Body of pancreas (tissue), 4 donors: ENCODE results near the gene TSHZ3. TPM values are rescaled to one million over a fixed set of nuclear protein-coding genes. Genes with fewer than 3 reads are reported as not detected.

Experiments used
- ATAC-seq: fragments of 150-250 bp; one replicate; pipeline ENCODE4 v1.9.1; 2016
- DNase-seq, 4 donors: peaks; one replicate each; pipeline ENCODE4 v3.0.0-alpha.2; 2019
- H3K27ac ChIP-seq, 4 donors: fragments of 200-600 bp; sonication (generic); 1 replicate in 3 of 4; 2 replicates in 1 of 4; pipeline versions ENCODE4 v1.5.1 to v1.6.1; 2016 to 2019; ENCODE audit warnings: mild to moderate bottlenecking in 1 of 4, mixed read lengths in 1 of 4, moderate library complexity in 1 of 4
- H3K27me3 ChIP-seq, 2 donors: fragments of 200-600 bp; sonication (generic); one replicate each; pipeline ENCODE4 v1.6.0; 2016; ENCODE audit warnings: mild to moderate bottlenecking in 1 of 2
- H3K36me3 ChIP-seq, 2 donors: fragments of 200-600 bp; sonication (generic); replicated peaks in 1 of 2; 2 replicates each; pipeline ENCODE4 v1.5.1; 2016; ENCODE audit warnings: low read depth in 2 of 2; ENCODE audit not compliant: insufficient read depth in 1 of 2
- H3K4me1 ChIP-seq: fragments of 200-600 bp; sonication (generic); one replicate; pipeline ENCODE4 v1.6.0; 2016
- H3K4me3 ChIP-seq, 2 donors: fragments of 200-600 bp; sonication (generic); 1 replicate in 1 of 2; 2 replicates in 1 of 2; pipeline ENCODE4 v1.5.1; 2016 to 2019
- H3K9me3 ChIP-seq, 3 donors: fragments of 200-600 bp; sonication (generic); 1 replicate in 2 of 3; 2 replicates in 1 of 3; pipeline ENCODE4 v1.5.1; 2016
- POLR2A ChIP-seq, 3 donors: fragments of 450-650 bp; IDR thresholded peaks; one replicate each; pipeline ENCODE4 v1.6.1; 2016; ENCODE audit warnings: antibody characterized with exemption in 3 of 3, mild to moderate bottlenecking in 2 of 3
- WGBS, 2 donors: methylation state at CpG; one replicate each; pipeline ENCODE4 v1.1.5; 2017; 5-methylcytosine and 5-hydroxymethylcytosine counted together
- intact Hi-C: fragments of 100-400 bp; cut with DNase I; formaldehyde crosslinking; loops from one replicate; pipeline ENCODE4 v1.15.1; 2023
- total RNA-seq, 2 donors: library from RNA; depleted of rRNA; stranded (reverse); fragments of >200 nt; gene quantifications; one replicate each; pipeline ENCODE4 v1.1.0, GENCODE V29; 2016
- TF ChIP-seq, protein P1 (sequence below), 7 experiments: fragments of 450-650 bp in 4 of 7; fragments of 200-600 bp in 3 of 7; sonication (generic) in 3 of 7; IDR thresholded peaks; one replicate each; pipeline ENCODE4 v1.5.1; 2016 to 2019; ENCODE audit warnings: antibody characterized with exemption in 7 of 7

The TSHZ3 gene
- total RNA-seq, 2 donors from 2014 or later, result 1.3 to 3.0 TPM

DNA sequence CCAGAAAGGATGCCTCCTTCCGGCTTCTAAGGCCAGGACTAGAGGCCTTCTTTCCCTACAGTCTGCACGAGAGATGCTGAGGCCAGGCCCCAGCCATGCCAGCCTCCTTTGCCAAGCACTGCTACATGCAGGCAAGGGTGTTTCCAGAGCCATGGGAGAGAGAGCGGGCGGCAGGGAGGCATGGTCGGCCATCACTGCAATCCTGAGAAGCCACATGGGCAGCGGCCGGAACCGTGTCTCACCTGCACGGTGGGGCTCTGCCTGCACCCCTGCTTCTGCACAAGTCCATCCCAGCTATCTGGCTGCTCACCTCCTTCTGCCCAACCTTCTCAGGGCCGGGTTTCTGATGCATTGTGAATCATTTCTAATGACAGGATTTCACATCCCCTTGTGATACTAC is 35.1 kb downstream of the TSHZ3 start:
- H3K36me3 ChIP-seq, result no peaks in the 10 kb centered on the region
- peaks cover 4% of the 10 kb centered on the region for H3K4me1 ChIP-seq
- ATAC-seq, result no peak
- no peaks in the 10 kb centered on the region for H3K27me3 ChIP-seq
- H3K9me3 ChIP-seq, result no peaks in the 10 kb centered on the region
- H3K27ac ChIP-seq, result no peak overlapping the region
- 67 to 86% methylated on average over 1 to 10 of the region's 10 CpGs for WGBS, 2 donors
- intact Hi-C loops, result no loop called here
- DNase-seq, result no peak
- TF ChIP-seq POLR2A (IDR thresholded peaks at IDR 0.05), result no peak
- TF ChIP-seq, protein P1, sequence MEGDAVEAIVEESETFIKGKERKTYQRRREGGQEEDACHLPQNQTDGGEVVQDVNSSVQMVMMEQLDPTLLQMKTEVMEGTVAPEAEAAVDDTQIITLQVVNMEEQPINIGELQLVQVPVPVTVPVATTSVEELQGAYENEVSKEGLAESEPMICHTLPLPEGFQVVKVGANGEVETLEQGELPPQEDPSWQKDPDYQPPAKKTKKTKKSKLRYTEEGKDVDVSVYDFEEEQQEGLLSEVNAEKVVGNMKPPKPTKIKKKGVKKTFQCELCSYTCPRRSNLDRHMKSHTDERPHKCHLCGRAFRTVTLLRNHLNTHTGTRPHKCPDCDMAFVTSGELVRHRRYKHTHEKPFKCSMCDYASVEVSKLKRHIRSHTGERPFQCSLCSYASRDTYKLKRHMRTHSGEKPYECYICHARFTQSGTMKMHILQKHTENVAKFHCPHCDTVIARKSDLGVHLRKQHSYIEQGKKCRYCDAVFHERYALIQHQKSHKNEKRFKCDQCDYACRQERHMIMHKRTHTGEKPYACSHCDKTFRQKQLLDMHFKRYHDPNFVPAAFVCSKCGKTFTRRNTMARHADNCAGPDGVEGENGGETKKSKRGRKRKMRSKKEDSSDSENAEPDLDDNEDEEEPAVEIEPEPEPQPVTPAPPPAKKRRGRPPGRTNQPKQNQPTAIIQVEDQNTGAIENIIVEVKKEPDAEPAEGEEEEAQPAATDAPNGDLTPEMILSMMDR (IDR thresholded peaks at IDR 0.05), result no peak
- no peak overlapping the region for H3K4me3 ChIP-seq

DNA sequence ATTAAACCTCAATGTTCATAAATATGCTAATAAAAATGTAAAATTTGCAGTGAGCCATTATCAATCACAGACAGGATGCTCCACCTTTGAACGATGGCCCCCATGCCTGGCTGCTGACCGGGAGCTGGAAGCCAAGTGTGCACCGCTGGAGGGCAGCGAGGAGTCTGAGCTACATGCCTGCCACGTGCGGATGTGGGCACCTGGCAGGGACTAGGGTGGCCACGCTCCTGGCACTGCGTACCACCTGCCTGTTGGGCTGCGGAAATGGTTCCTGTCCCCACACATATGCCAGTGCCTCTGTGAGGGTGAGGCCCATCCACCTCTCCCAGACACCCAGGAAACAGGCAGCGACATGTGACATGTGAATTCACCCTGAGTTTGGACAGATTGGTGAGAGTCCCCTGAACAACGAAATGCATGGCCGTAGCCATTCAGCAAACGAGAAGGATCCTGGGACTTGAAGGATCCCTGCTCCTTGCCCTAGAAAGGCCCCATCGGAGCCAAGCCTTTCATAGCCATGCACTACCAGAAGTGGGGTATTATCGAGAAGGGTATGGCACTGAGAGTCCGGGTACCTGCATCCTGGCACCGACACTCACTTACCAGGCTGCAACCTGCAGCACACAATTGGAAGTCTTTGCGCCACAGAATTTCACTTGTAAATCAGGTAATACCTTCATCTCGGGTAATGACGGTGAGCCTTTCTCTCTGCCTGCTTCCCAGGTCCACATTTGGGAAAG is 35.8 kb downstream of the TSHZ3 start:
- 84 to 85% methylated on average over 17 to 20 of the region's 20 CpGs for WGBS, 2 donors
- H3K27me3 ChIP-seq, result no peaks in the 10 kb centered on the region
- no peaks in the 10 kb centered on the region for H3K9me3 ChIP-seq
- H3K4me1 ChIP-seq, result peaks cover 4% of the 10 kb centered on the region
- intact Hi-C loops, result no loop called here
- H3K4me3 ChIP-seq, result no peak overlapping the region
- H3K36me3 ChIP-seq, result no peaks in the 10 kb centered on the region
- no peak for TF ChIP-seq POLR2A (IDR thresholded peaks at IDR 0.05)
- TF ChIP-seq, protein P1 (IDR thresholded peaks at IDR 0.05), result no peak
- ATAC-seq, result no peak
- DNase-seq, result no peak
- no peak overlapping the region for H3K27ac ChIP-seq

DNA sequence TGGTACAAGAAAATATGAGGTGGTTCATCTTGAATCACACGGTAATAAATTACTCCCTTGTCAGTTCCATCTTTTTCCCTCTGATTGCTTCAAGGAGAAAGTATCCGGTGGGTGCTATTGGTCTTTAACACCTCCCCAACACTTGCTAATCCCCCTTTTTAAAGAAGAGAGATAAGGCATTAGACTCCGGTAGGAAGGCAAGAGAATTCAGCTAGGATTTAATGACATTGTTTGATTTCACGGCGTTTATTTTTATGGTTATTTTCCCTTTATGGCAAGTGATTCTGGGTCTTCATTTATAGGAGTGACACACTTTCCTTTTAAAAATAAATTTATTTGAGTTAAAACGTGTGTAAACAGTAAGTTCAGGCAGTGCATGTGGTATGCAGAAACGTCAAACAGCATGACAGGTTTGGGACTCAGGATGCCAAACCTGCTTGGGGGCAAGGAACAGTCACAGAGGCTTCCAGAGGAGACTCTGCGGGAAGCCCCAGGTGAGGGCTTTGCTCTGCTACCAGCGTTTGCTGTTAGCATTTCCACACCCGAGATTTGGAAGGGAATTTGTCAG is 36.5 kb downstream of the TSHZ3 start:
- H3K9me3 ChIP-seq, result no peaks in the 10 kb centered on the region
- H3K27me3 ChIP-seq, result no peaks in the 10 kb centered on the region
- no peak overlapping the region for H3K4me3 ChIP-seq
- intact Hi-C loops, result no loop called here
- TF ChIP-seq POLR2A (IDR thresholded peaks at IDR 0.05), result no peak
- TF ChIP-seq, protein P1 (IDR thresholded peaks at IDR 0.05), result no peak
- H3K36me3 ChIP-seq, result no peaks in the 10 kb centered on the region
- no peak for ATAC-seq
- DNase-seq, result no peak
- 47 to 54% methylated on average over 10 of the region's 10 CpGs for WGBS, 2 donors
- H3K27ac ChIP-seq, result no peak overlapping the region
- peaks cover 4% of the 10 kb centered on the region for H3K4me1 ChIP-seq

DNA sequence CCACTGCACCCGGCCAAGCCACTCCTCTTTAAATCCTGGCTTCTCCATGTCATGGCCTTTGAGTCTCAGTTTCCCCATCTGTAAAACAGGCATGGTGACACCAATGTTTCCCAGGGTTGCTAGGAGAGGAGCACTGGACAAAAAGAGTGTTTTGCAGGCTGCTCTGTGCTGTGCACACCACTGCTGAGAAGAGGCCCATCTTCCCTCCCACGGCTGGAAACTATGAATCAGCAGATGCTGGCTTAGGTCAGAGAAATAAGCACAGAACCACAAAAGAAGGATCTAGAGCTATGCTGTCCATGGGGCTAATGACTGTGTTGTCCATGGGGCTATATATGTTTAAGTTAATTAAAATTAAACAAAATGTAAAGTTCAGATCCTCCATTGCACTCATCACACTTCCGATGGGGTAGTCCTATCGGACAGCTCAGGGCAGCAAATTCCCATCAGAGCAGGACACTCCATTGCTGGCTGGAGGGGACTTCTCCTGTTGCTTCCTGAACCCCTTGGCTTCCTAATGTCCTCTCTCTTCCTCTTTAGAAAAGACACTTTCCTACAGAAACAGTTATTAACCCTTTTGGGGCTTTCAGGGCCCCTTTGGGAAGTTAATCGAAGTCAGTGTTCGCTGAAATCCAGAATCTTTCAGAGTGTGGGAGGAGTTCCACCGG is 37.1 kb downstream of the TSHZ3 start:
- peaks cover 4% of the 10 kb centered on the region for H3K4me1 ChIP-seq
- no peak overlapping the region for H3K27ac ChIP-seq
- no peak overlapping the region for H3K4me3 ChIP-seq
- no peaks in the 10 kb centered on the region for H3K36me3 ChIP-seq
- intact Hi-C loops, result no loop called here
- 75 to 85% methylated on average over 7 of the region's 7 CpGs for WGBS, 2 donors
- no peak for TF ChIP-seq POLR2A (IDR thresholded peaks at IDR 0.05)
- TF ChIP-seq, protein P1 (IDR thresholded peaks at IDR 0.05), result no peak
- peak; percentile 31 for ATAC-seq
- DNase-seq, result peak in 1 of 4 donors; percentile 59
- H3K27me3 ChIP-seq, result no peaks in the 10 kb centered on the region
- H3K9me3 ChIP-seq, result no peaks in the 10 kb centered on the region
